RWPE2 (cell line): Measurements from ENCODE around the gene SLC3A2.

Source experiments
- ATAC-seq: fragments of 200-7000 bp; cut with Tn5 transposase; 3 replicates; pipeline ENCODE4 v1.9.1; 2021; ENCODE audit warnings: low read depth
- DNase-seq: peaks from one replicate; pipeline ENCODE4 v3.0.0-alpha.2; 2020; ENCODE audit warnings: low spot score
- H3K27ac ChIP-seq: fragments of 450-650 bp; 2 replicates; pipeline ENCODE4 v1.5.1; 2017; ENCODE audit warnings: mild to moderate bottlenecking; ENCODE audit not compliant: poor library complexity, severe bottlenecking
- H3K27me3 ChIP-seq: fragments of 250-450 bp; sonication (Bioruptor Pico); 2 replicates; pipeline ENCODE4 v1.5.1; 2021; ENCODE audit warnings: mild to moderate bottlenecking, moderate library complexity; ENCODE audit not compliant: insufficient read depth, poor library complexity, severe bottlenecking
- H3K36me3 ChIP-seq: fragments of 250-450 bp; sonication (Bioruptor Pico); 2 replicates; pipeline ENCODE4 v1.5.1; 2020; ENCODE audit warnings: low read depth, mild to moderate bottlenecking, moderate library complexity
- H3K4me1 ChIP-seq: fragments of 250-450 bp; sonication (Bioruptor Pico); 2 replicates; pipeline ENCODE4 v1.5.1; 2021; ENCODE audit warnings: mild to moderate bottlenecking, moderate library complexity; ENCODE audit not compliant: insufficient read depth, poor library complexity, severe bottlenecking
- H3K4me3 ChIP-seq: fragments of 250-450 bp; sonication (Bioruptor Pico); 2 replicates; pipeline ENCODE4 v1.5.1; 2021; ENCODE audit warnings: mild to moderate bottlenecking, moderate library complexity; ENCODE audit not compliant: severe bottlenecking
- H3K9me3 ChIP-seq: fragments of 250-450 bp; sonication (Bioruptor Pico); 2 replicates; pipeline ENCODE4 v1.5.1; 2021; ENCODE audit warnings: mild to moderate bottlenecking, moderate library complexity; ENCODE audit not compliant: severe bottlenecking
- CTCF ChIP-seq: fragments of 450-650 bp; IDR thresholded peaks from one replicate; pipeline ENCODE4 v1.5.1; 2017; ENCODE audit warnings: mild to moderate bottlenecking, moderate library complexity; ENCODE audit not compliant: poor library complexity, severe bottlenecking

The SLC3A2 gene

GRCh38 chr11:62926680-62927455, 46.2 kb downstream of the SLC3A2 start:
- H3K27me3 ChIP-seq: peaks cover 59% of the 10 kb centered on the region
- no peak for ATAC-seq

GRCh38 chr11:62928011-62928410, 47.3 kb downstream of the SLC3A2 start:
- TF ChIP-seq CTCF: no peak
- no peak overlapping the region for H3K27ac ChIP-seq
- H3K4me1 ChIP-seq: no peaks in the 10 kb centered on the region
- no peak for DNase-seq
- no peak overlapping the region for H3K4me3 ChIP-seq
- H3K27me3 ChIP-seq: peaks cover 47% of the 10 kb centered on the region
- ATAC-seq: no peak
- no peaks in the 10 kb centered on the region for H3K9me3 ChIP-seq
- no peaks in the 10 kb centered on the region for H3K36me3 ChIP-seq

More at GRCh38 chr11:62926680-62927455, 46.2 kb downstream of the SLC3A2 start:
- H3K4me1 ChIP-seq: no peaks in the 10 kb centered on the region
- no peak overlapping the region for H3K4me3 ChIP-seq
- no peak overlapping the region for H3K27ac ChIP-seq
- TF ChIP-seq CTCF: no peak
- H3K9me3 ChIP-seq: no peaks in the 10 kb centered on the region
- DNase-seq: no peak
- no peaks in the 10 kb centered on the region for H3K36me3 ChIP-seq

- DNase-seq (no peak), ATAC-seq (no peak)
- Histone ChIP-seq H3K9me3 (no peaks in the 10 kb centered on the region), H3K36me3 (no peaks in the 10 kb centered on the region), H3K27ac (no peak overlapping the region), H3K4me3 (no peak overlapping the region), H3K27me3 (peaks cover 26% of the 10 kb centered on the region), H3K4me1 (no peaks in the 10 kb centered on the region)
- no peak for TF ChIP-seq CTCF
These were observed 49.5 kb downstream of the SLC3A2 start for GRCh38 chr11:62930157-62930556.

GRCh38 chr11:62930666-62931065, 50.0 kb downstream of the SLC3A2 start:
- no peak for ATAC-seq
- H3K27me3 ChIP-seq: peaks cover 21% of the 10 kb centered on the region
- DNase-seq: no peak

More at GRCh38 chr11:62930666-62931065, 50.0 kb downstream of the SLC3A2 start:
- Histone ChIP-seq H3K36me3 (no peaks in the 10 kb centered on the region), H3K4me1 (no peaks in the 10 kb centered on the region), H3K4me3 (no peak overlapping the region), H3K27ac (no peak overlapping the region), H3K9me3 (no peaks in the 10 kb centered on the region)
- no peak for TF ChIP-seq CTCF
